Measurements from ENCODE around the gene EVC.

- TF ChIP-seq CTCF (IDR thresholded peaks at IDR 0.05) (no peak), POLR2A (IDR thresholded peaks at IDR 0.05) (no peak), EP300 (IDR thresholded peaks at IDR 0.05) (no peak)
Observed at GRCh38 chr4:5703831-5704230, 7.2 kb upstream of the EVC start.

Data from tibial nerve (tissue), 4 donors.